Breast epithelium (tissue), 4 donors: ENCODE measurements around the gene ZNF575. TPM values are rescaled to one million over a fixed set of nuclear protein-coding genes. Genes with fewer than 3 reads are reported as not detected.

Experiments
- DNase-seq, 2 donors: peaks; one replicate each; pipeline ENCODE4 v3.0.0-alpha.2; 2019; ENCODE audit warnings: low spot score in 2 of 2
- H3K27ac ChIP-seq, 2 donors: fragments of 200-600 bp; sonication (generic) in 1 of 2; one replicate each; pipeline ENCODE4 v1.5.1; 2016 to 2019; ENCODE audit warnings: mild to moderate bottlenecking in 1 of 2
- H3K27me3 ChIP-seq, 2 donors: fragments of 200-600 bp; sonication (generic) in 1 of 2; one replicate each; pipeline versions ENCODE4 v1.5.1 to v1.6.0; 2017 to 2019; ENCODE audit warnings: control low read depth in 1 of 2, mild to moderate bottlenecking in 1 of 2
- H3K36me3 ChIP-seq: fragments of 200-600 bp; one replicate; pipeline ENCODE4 v1.5.1; 2019
- H3K4me1 ChIP-seq, 2 donors: fragments of 200-600 bp; sonication (generic); one replicate each; pipeline ENCODE4 v1.5.1; 2016 to 2019; ENCODE audit warnings: control low read depth in 1 of 2
- H3K4me3 ChIP-seq, 3 donors: fragments of 200-600 bp; sonication (generic); 1 replicate in 2 of 3; 2 replicates in 1 of 3; pipeline ENCODE4 v1.5.1; 2016 to 2019; ENCODE audit warnings: mild to moderate bottlenecking in 3 of 3, moderate library complexity in 2 of 3
- H3K9me3 ChIP-seq, 2 donors: fragments of 200-600 bp; sonication (generic) in 1 of 2; one replicate each; pipeline ENCODE4 v1.5.1; 2016 to 2019; ENCODE audit warnings: control low read depth in 1 of 2
- CTCF ChIP-seq, 3 donors: fragments of 450-650 bp; IDR thresholded peaks; one replicate each; pipeline ENCODE4 v1.5.1; 2016 to 2017; ENCODE audit warnings: antibody characterized with exemption in 3 of 3, mild to moderate bottlenecking in 3 of 3, moderate library complexity in 3 of 3
- POLR2A ChIP-seq: fragments of 450-650 bp; IDR thresholded peaks from one replicate; pipeline ENCODE4 v1.6.1; 2016; ENCODE audit warnings: antibody characterized with exemption, mild to moderate bottlenecking, moderate library complexity
- POLR2AphosphoS5 ChIP-seq, 3 donors: sonication (generic); formaldehyde crosslinking; IDR thresholded peaks; one replicate each; pipeline ENCODE4 v1.6.1; 2017; ENCODE audit warnings: antibody characterized with exemption in 3 of 3
- intact Hi-C: fragments of 100-400 bp; cut with DNase I; formaldehyde crosslinking; loops from one replicate; pipeline ENCODE4 v1.15.1; 2023; ENCODE audit warnings: low total_unique reads
- total RNA-seq, 3 donors: library from RNA; depleted of rRNA; stranded (reverse); fragments of >200 nt; gene quantifications; one replicate each; pipeline ENCODE4 v1.1.0, GENCODE V29; 2016

Gene ZNF575
- total RNA-seq, 3 donors from 2014 or later: 0.59 to 0.98 (median 0.64) TPM

- TF ChIP-seq CTCF (IDR thresholded peaks at IDR 0.05) (no peak), POLR2A (no peak), POLR2AphosphoS5 (IDR thresholded peaks at IDR 0.05) (no peak)
- Histone ChIP-seq H3K4me3 (no peak overlapping the region), H3K36me3 (no peaks in the 10 kb centered on the region), H3K9me3 (no peaks in the 10 kb centered on the region), H3K27me3 (no peaks in the 10 kb centered on the region), H3K27ac (no peak overlapping the region), H3K4me1 (no peaks in the 10 kb centered on the region)
- DNase-seq: no peak
- intact Hi-C loops: no loop called here
These were observed 34.6 kb upstream of the ZNF575 start for GRCh38 chr19:43498233-43498842.

GRCh38 chr19:43499042-43499441, 33.9 kb upstream of the ZNF575 start:
- TF ChIP-seq CTCF (IDR thresholded peaks at IDR 0.05) (no peak), POLR2AphosphoS5 (IDR thresholded peaks at IDR 0.05) (no peak), POLR2A (no peak)
- Histone ChIP-seq H3K4me3 (no peak overlapping the region), H3K27ac (no peak overlapping the region), H3K9me3 (no peaks in the 10 kb centered on the region), H3K27me3 (no peaks in the 10 kb centered on the region), H3K36me3 (no peaks in the 10 kb centered on the region), H3K4me1 (no peaks in the 10 kb centered on the region)
- intact Hi-C loops: no loop called here
- DNase-seq: no peak

GRCh38 chr19:43501661-43502418, 31.1 kb upstream of the ZNF575 start:
- DNase-seq: no peak
- no peak overlapping the region for H3K27ac ChIP-seq
- no peaks in the 10 kb centered on the region for H3K27me3 ChIP-seq
- intact Hi-C loops: no loop called here
- peaks cover 0 to 3% of the 10 kb centered on the region in 2 donors for H3K4me1 ChIP-seq
- H3K9me3 ChIP-seq: no peaks in the 10 kb centered on the region
- H3K4me3 ChIP-seq: no peak overlapping the region
- TF ChIP-seq POLR2AphosphoS5 (IDR thresholded peaks at IDR 0.05): no peak
- TF ChIP-seq CTCF (IDR thresholded peaks at IDR 0.05): no peak
- TF ChIP-seq POLR2A: no peak
- H3K36me3 ChIP-seq: no peaks in the 10 kb centered on the region

- intact Hi-C loops: no loop called here
- Histone ChIP-seq H3K4me1 (peaks cover 0 to 3% of the 10 kb centered on the region in 2 donors), H3K9me3 (no peaks in the 10 kb centered on the region), H3K36me3 (no peaks in the 10 kb centered on the region), H3K4me3 (no peak overlapping the region), H3K27me3 (no peaks in the 10 kb centered on the region), H3K27ac (no peak overlapping the region)
- TF ChIP-seq POLR2AphosphoS5 (IDR thresholded peaks at IDR 0.05) (no peak), POLR2A (no peak), CTCF (IDR thresholded peaks at IDR 0.05) (no peak)
- no peak for DNase-seq
These were observed 30.5 kb upstream of the ZNF575 start for GRCh38 chr19:43502419-43502976.
